ENCODE results near the gene ULK4.
"Not testable (repeated sequence)": the region's sequence is repeated elsewhere in the genome, so short reads cannot be mapped to it uniquely, and the experiment has no call there.

ULK4 gene

GRCh38 chr3:41960826-41961750, 815 bp downstream of the ULK4 start:
- FAIRE-seq (no peak), DNase-seq (ENCODE audit: insufficient read length, low spot score) (peak; percentile 17)

GRCh38 chr3:41956574-41956973, 5.3 kb downstream of the ULK4 start:
- no peak for FAIRE-seq

GRCh38 chr3:41955192-41955591, 6.7 kb downstream of the ULK4 start:
- no peak for FAIRE-seq
- no peak for DNase-seq (ENCODE audit: insufficient read length, low spot score)

More at GRCh38 chr3:41956574-41956973, 5.3 kb downstream of the ULK4 start:
- no peak for DNase-seq (ENCODE audit: insufficient read length, low spot score)

GRCh38 chr3:41943311-41943843, 18.5 kb downstream of the ULK4 start:
- no peak for FAIRE-seq
- no peak for DNase-seq (ENCODE audit: insufficient read length, low spot score)

GRCh38 chr3:41940393-41940792, 21.5 kb downstream of the ULK4 start:
- no peak for DNase-seq (ENCODE audit: insufficient read length, low spot score)
- no peak for FAIRE-seq

- FAIRE-seq = no peak
- no peak for DNase-seq (ENCODE audit: insufficient read length, low spot score)
Measured at GRCh38 chr3:41936384-41936783, 25.5 kb downstream of the ULK4 start.

GRCh38 chr3:41933154-41933676, 28.7 kb downstream of the ULK4 start:
- DNase-seq (ENCODE audit: insufficient read length, low spot score) (no peak), FAIRE-seq (no peak)

GRCh38 chr3:41932464-41932863, 29.4 kb downstream of the ULK4 start:
- no peak for DNase-seq (ENCODE audit: insufficient read length, low spot score)
- FAIRE-seq = no peak

- FAIRE-seq = no peak
- DNase-seq (ENCODE audit: insufficient read length, low spot score) = no peak
Measured at GRCh38 chr3:41920406-41920965, 41.4 kb downstream of the ULK4 start.

- DNase-seq (ENCODE audit: insufficient read length, low spot score) = no peak
- FAIRE-seq = no peak
Measured at GRCh38 chr3:41915353-41915752, 46.5 kb downstream of the ULK4 start.

GRCh38 chr3:41912280-41912679, 49.6 kb downstream of the ULK4 start:
- DNase-seq (ENCODE audit: insufficient read length, low spot score) (no peak), FAIRE-seq (no peak)

GRCh38 chr3:41907330-41908073, 54.4 kb downstream of the ULK4 start:
- no peak for FAIRE-seq

GRCh38 chr3:41900265-41900664, 61.6 kb downstream of the ULK4 start:
- no peak for DNase-seq (ENCODE audit: insufficient read length, low spot score)
- no peak for FAIRE-seq

More at GRCh38 chr3:41907330-41908073, 54.4 kb downstream of the ULK4 start:
- no peak for DNase-seq (ENCODE audit: insufficient read length, low spot score)

- FAIRE-seq = no peak
- DNase-seq (ENCODE audit: insufficient read length, low spot score) = no peak
Measured at GRCh38 chr3:41898631-41899030, 63.3 kb downstream of the ULK4 start.

- no peak for DNase-seq (ENCODE audit: insufficient read length, low spot score)
- FAIRE-seq = peak; percentile 64
Measured at GRCh38 chr3:41893977-41894376, 67.9 kb downstream of the ULK4 start.

- no peak for DNase-seq (ENCODE audit: insufficient read length, low spot score)
- FAIRE-seq = no peak
Measured at GRCh38 chr3:41888368-41889076, 73.4 kb downstream of the ULK4 start.

- FAIRE-seq (no peak), DNase-seq (ENCODE audit: insufficient read length, low spot score) (no peak)
Measured at GRCh38 chr3:41882956-41883355, 78.9 kb downstream of the ULK4 start.

- FAIRE-seq (peak; percentile 89), DNase-seq (ENCODE audit: insufficient read length, low spot score) (peak; percentile 9)
Measured at GRCh38 chr3:41881233-41881821, 80.6 kb downstream of the ULK4 start.

- no peak for FAIRE-seq
Measured at GRCh38 chr3:41880387-41880786, 81.5 kb downstream of the ULK4 start.

GRCh38 chr3:41877741-41878140, 84.2 kb downstream of the ULK4 start:
- DNase-seq (ENCODE audit: insufficient read length, low spot score); FAIRE-seq: not testable (repeated sequence)

More at GRCh38 chr3:41880387-41880786, 81.5 kb downstream of the ULK4 start:
- DNase-seq (ENCODE audit: insufficient read length, low spot score) = no peak
